ENCODE results near the gene HMBS.

HMBS gene

GRCh38 chr11:119103793-119104192 lies 19.1 kb downstream of the HMBS start:
- Histone ChIP-seq H3K4me1 (ENCODE audit: insufficient read depth, low read length, poor library complexity, severe bottlenecking) (peaks cover 35% of the 10 kb centered on the region), H3K27me3 (ENCODE audit: insufficient read depth, low read length, poor library complexity, severe bottlenecking) (no peaks in the 10 kb centered on the region), H2AFZ (ENCODE audit: low read length) (no peak overlapping the region), H3K79me2 (ENCODE audit: insufficient read depth, low read length) (peaks cover 48% of the 10 kb centered on the region), H3K9me2 (replicated peaks; ENCODE audit: low read depth, low read length) (no peaks in the 10 kb centered on the region), H3K9ac (ENCODE audit: low read depth, low read length, poor library complexity, severe bottlenecking) (no peak overlapping the region), H3F3A (ENCODE audit: low read depth) (no peaks in the 10 kb centered on the region), H3K36me3 (ENCODE audit: insufficient read depth, low read length) (no peaks in the 10 kb centered on the region), H3K4me3 (ENCODE audit: low read length, poor library complexity, severe bottlenecking) (no peak overlapping the region), H3K4me2 (ENCODE audit: low read depth, low read length, poor library complexity, severe bottlenecking) (no peak overlapping the region), H3K9me3 (ENCODE audit: insufficient read depth, low read depth, low read length) (no peaks in the 10 kb centered on the region), H4K20me1 (ENCODE audit: insufficient read depth, low read length, poor library complexity, severe bottlenecking) (no peaks in the 10 kb centered on the region)
- TF ChIP-seq CTCF (conservative IDR thresholded peaks at IDR 0.05; ENCODE audit: low read length) = 0 out of 2 replicates have a peak, but pooled peaks have one; percentile 32
- TF ChIP-seq EZH2phosphoT487 (IDR thresholded peaks at IDR 0.05; ENCODE audit: borderline replicate concordance) = no peak

GRCh38 chr11:119106564-119107537 lies 22.2 kb downstream of the HMBS start, which contains the start of gene C2CD2L:
TSS of gene C2CD2L (plus strand) at chr11:119107344. CDS start at chr11:119107742, 398 bp downstream.
- TF ChIP-seq EZH2phosphoT487 (IDR thresholded peaks at IDR 0.05; ENCODE audit: borderline replicate concordance) (no peak), CTCF (conservative IDR thresholded peaks at IDR 0.05; ENCODE audit: low read length) (no peak)
- H3K79me2 ChIP-seq (ENCODE audit: insufficient read depth, low read length) = peaks cover 35% of the 10 kb centered on the region
- peak within 1 kb of the TSS; percentile 100 for H3K4me2 ChIP-seq (ENCODE audit: low read depth, low read length, poor library complexity, severe bottlenecking)
- H3K9me3 ChIP-seq (ENCODE audit: insufficient read depth, low read depth, low read length) = no peaks in the 10 kb centered on the region
- H3K9me2 ChIP-seq (replicated peaks; ENCODE audit: low read depth, low read length) = no peaks in the 10 kb centered on the region
- H2AFZ ChIP-seq (ENCODE audit: low read length) = peak within 1 kb of the TSS; percentile 96
- peak within 1 kb of the TSS; percentile 92 for H3K9ac ChIP-seq (ENCODE audit: low read depth, low read length, poor library complexity, severe bottlenecking)
- H3F3A ChIP-seq (ENCODE audit: low read depth) = no peaks in the 10 kb centered on the region
- peaks cover 36% of the 10 kb centered on the region for H3K4me1 ChIP-seq (ENCODE audit: insufficient read depth, low read length, poor library complexity, severe bottlenecking)
- no peaks in the 10 kb centered on the region for H4K20me1 ChIP-seq (ENCODE audit: insufficient read depth, low read length, poor library complexity, severe bottlenecking)
- peaks cover 4% of the 10 kb centered on the region; the same call in 1 of the 2 replicates for H3K36me3 ChIP-seq (ENCODE audit: insufficient read depth, low read length)
- no peaks in the 10 kb centered on the region for H3K27me3 ChIP-seq (ENCODE audit: insufficient read depth, low read length, poor library complexity, severe bottlenecking)
- peak within 1 kb of the TSS; percentile 80 for H3K4me3 ChIP-seq (ENCODE audit: low read length, poor library complexity, severe bottlenecking)

- Histone ChIP-seq H3K9me2 (replicated peaks; ENCODE audit: low read depth, low read length) (no peaks in the 10 kb centered on the region), H3K4me3 (ENCODE audit: low read length, poor library complexity, severe bottlenecking) (peak overlapping the region; percentile 80), H3K4me2 (ENCODE audit: low read depth, low read length, poor library complexity, severe bottlenecking) (peak overlapping the region; percentile 100), H3K79me2 (ENCODE audit: insufficient read depth, low read length) (peaks cover 35% of the 10 kb centered on the region), H3K9me3 (ENCODE audit: insufficient read depth, low read depth, low read length) (no peaks in the 10 kb centered on the region), H3K27me3 (ENCODE audit: insufficient read depth, low read length, poor library complexity, severe bottlenecking) (no peaks in the 10 kb centered on the region), H3K36me3 (ENCODE audit: insufficient read depth, low read length) (peaks cover 4% of the 10 kb centered on the region; the same call in 1 of the 2 replicates), H3K9ac (ENCODE audit: low read depth, low read length, poor library complexity, severe bottlenecking) (peak overlapping the region; percentile 92), H3F3A (ENCODE audit: low read depth) (no peaks in the 10 kb centered on the region), H2AFZ (ENCODE audit: low read length) (peak overlapping the region; percentile 72; the same call in 1 of the 2 replicates), H3K4me1 (ENCODE audit: insufficient read depth, low read length, poor library complexity, severe bottlenecking) (peaks cover 36% of the 10 kb centered on the region), H4K20me1 (ENCODE audit: insufficient read depth, low read length, poor library complexity, severe bottlenecking) (no peaks in the 10 kb centered on the region)
- no peak for TF ChIP-seq CTCF (conservative IDR thresholded peaks at IDR 0.05; ENCODE audit: low read length)
Observed at GRCh38 chr11:119107538-119108145, 23.0 kb downstream of the HMBS start.

Data from Loucy (cell line).